HL-60 (cell line): ENCODE data around the gene MACF1.

ENCODE experiments used
- POLR2AphosphoS5 ChIP-seq: IDR thresholded peaks from 2 replicates; pipeline ENCODE4 v1.6.1; 2012; ENCODE audit warnings: low read depth
- SPI1 ChIP-seq: IDR thresholded peaks from 2 replicates; pipeline ENCODE4 v1.6.1; 2012; ENCODE audit warnings: low read depth, mild to moderate bottlenecking, borderline replicate concordance
- TF ChIP-seq, protein P1 (sequence below): IDR thresholded peaks from one replicate; pipeline ENCODE4 v1.5.1; 2011; ENCODE audit warnings: low read length, control low read depth, inconsistent platforms; ENCODE audit not compliant: insufficient read depth
- TF ChIP-seq, protein P2 (sequence below): IDR thresholded peaks from 2 replicates; pipeline ENCODE4 v1.6.1; 2012; ENCODE audit warnings: low read depth; ENCODE audit not compliant: insufficient replicate concordance

DNA sequence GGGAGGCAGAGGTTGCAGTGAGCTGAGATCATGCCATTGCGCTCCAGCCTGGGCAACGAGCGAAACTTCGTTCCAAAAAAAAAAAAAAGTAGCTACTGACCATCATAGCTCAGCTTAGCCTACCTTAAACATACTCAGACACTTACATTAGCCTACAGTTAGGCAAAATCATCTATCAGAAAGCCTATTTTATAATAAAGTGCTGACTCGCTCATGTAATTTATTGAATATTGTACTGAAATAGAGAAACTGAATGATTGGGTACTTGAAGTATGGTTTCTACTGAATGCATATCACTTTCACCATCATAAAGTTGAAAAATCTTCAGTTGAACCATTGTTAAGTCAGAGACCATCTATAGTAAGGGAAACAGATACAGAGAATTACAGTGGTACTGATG lies 193.0 kb downstream of the MACF1 start:
- TF ChIP-seq, protein P1, sequence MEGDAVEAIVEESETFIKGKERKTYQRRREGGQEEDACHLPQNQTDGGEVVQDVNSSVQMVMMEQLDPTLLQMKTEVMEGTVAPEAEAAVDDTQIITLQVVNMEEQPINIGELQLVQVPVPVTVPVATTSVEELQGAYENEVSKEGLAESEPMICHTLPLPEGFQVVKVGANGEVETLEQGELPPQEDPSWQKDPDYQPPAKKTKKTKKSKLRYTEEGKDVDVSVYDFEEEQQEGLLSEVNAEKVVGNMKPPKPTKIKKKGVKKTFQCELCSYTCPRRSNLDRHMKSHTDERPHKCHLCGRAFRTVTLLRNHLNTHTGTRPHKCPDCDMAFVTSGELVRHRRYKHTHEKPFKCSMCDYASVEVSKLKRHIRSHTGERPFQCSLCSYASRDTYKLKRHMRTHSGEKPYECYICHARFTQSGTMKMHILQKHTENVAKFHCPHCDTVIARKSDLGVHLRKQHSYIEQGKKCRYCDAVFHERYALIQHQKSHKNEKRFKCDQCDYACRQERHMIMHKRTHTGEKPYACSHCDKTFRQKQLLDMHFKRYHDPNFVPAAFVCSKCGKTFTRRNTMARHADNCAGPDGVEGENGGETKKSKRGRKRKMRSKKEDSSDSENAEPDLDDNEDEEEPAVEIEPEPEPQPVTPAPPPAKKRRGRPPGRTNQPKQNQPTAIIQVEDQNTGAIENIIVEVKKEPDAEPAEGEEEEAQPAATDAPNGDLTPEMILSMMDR: no peak
- TF ChIP-seq, protein P2, sequence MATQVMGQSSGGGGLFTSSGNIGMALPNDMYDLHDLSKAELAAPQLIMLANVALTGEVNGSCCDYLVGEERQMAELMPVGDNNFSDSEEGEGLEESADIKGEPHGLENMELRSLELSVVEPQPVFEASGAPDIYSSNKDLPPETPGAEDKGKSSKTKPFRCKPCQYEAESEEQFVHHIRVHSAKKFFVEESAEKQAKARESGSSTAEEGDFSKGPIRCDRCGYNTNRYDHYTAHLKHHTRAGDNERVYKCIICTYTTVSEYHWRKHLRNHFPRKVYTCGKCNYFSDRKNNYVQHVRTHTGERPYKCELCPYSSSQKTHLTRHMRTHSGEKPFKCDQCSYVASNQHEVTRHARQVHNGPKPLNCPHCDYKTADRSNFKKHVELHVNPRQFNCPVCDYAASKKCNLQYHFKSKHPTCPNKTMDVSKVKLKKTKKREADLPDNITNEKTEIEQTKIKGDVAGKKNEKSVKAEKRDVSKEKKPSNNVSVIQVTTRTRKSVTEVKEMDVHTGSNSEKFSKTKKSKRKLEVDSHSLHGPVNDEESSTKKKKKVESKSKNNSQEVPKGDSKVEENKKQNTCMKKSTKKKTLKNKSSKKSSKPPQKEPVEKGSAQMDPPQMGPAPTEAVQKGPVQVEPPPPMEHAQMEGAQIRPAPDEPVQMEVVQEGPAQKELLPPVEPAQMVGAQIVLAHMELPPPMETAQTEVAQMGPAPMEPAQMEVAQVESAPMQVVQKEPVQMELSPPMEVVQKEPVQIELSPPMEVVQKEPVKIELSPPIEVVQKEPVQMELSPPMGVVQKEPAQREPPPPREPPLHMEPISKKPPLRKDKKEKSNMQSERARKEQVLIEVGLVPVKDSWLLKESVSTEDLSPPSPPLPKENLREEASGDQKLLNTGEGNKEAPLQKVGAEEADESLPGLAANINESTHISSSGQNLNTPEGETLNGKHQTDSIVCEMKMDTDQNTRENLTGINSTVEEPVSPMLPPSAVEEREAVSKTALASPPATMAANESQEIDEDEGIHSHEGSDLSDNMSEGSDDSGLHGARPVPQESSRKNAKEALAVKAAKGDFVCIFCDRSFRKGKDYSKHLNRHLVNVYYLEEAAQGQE: no peak
- no peak for TF ChIP-seq POLR2AphosphoS5
- no peak for TF ChIP-seq SPI1
